GM12891 (cell line): ENCODE measurements around the gene AQP5.

ENCODE experiments used
- POLR2A ChIP-seq: IDR thresholded peaks from 2 replicates; pipeline ENCODE4 v1.6.1; 2011; ENCODE audit warnings: low read depth, low read length, control low read depth
- SPI1 ChIP-seq: IDR thresholded peaks from 2 replicates; pipeline ENCODE4 v1.6.1; 2011; ENCODE audit warnings: low read depth, low read length, control low read depth
- TAF1 ChIP-seq: IDR thresholded peaks from 2 replicates; pipeline ENCODE4 v1.6.1; 2011; ENCODE audit warnings: low read depth, low read length, control low read depth

DNA sequence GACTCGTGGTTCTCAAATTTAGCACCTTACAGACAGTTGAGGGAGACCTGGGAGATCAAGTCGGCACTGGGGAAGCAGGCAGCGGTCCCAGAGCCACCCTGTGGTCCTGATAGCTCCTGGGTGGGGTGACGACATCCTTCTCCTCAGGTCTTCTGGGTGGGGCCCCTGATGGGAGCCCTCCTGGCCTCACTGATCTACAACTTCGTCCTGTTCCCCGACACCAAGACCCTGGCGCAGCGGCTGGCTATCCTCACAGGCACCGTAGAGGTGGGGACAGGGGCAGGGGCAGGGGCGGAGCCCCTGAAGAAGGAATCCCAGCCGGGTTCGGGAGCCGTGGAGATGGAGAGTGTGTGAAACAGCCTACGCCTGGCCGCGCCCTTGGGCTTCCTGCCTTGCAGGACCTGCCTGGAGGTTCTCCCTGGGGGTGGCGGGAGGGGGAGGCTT, 13.7 kb downstream of the AQP5 start:
- TF ChIP-seq POLR2A, result no peak
- TF ChIP-seq TAF1, result no peak
- TF ChIP-seq SPI1, result no peak
